HG02938 (cell line): ENCODE data around the gene TLR10.
"Not testable (repeated sequence)": the region's sequence is repeated elsewhere in the genome, so short reads cannot be mapped to it uniquely, and the experiment has no call there.

Source experiments
- ATAC-seq: cut with Tn5 transposase; IDR thresholded peaks from one replicate; pipeline ENCODE4 v1.9.1; 2021; ENCODE audit warnings: mild to moderate bottlenecking, moderate library complexity; ENCODE audit not compliant: unreplicated experiment

TLR10 gene

DNA sequence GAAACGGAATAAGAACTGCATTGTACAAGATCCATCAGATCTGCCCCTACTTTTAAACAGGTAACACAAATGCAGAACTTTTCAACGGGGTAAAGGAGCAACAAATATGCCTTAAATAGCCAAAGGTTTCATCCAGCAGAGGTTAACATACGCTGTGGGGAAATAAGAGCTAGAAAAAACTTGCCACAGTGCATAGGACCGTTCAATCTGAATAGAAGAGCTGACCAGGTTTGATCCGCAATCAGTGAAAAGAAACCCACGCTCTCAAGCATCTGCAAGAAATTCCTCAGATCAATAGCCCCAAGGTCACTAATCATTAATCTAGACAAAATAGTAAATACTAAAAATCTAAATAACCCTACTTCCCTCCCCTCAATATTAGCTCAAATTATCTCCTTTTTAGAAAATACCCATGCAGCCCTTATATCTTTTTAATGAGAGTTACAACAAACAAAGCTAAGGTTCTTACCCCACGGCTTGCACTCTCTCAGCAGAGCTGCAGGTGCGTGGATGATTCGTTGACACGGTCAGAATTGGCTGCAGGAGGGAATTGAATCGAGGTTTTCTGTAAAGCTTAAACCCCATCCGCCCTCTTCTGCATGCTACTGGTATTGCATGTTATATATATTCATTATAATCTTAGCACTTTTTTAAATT, at the start of gene TLR10:
Gene TLR10, minus strand, starts transcription at position 539 of the 657 bp plus-strand sequence. CDS start 7,400 bp downstream, outside the sequence.
- no peak for ATAC-seq

DNA sequence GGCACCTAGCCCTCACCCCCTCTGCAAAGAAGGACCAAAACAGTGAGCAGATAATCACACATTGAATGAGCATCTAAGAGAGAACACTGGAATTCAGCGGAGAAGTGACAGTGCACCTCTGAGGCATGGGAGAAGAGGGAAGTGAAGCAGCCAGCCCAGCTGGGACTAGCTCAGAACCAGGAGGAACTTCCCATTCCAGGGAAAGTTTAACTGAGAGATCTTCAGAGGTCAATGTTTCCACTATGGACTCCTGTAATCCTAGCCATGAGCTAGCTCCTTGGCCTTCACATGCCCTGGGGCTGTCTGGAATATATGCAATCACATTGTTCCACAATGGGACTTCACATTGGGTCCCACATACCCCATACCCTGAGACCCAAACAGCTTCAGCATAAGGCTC, 49.4 kb upstream of the TLR10 start:
- no peak for ATAC-seq

- no peak for ATAC-seq
Observed at GRCh38 chr4:38831653-38832052, 48.9 kb upstream of the TLR10 start.

- no peak for ATAC-seq
Observed at GRCh38 chr4:38829237-38829636, 46.4 kb upstream of the TLR10 start.

DNA sequence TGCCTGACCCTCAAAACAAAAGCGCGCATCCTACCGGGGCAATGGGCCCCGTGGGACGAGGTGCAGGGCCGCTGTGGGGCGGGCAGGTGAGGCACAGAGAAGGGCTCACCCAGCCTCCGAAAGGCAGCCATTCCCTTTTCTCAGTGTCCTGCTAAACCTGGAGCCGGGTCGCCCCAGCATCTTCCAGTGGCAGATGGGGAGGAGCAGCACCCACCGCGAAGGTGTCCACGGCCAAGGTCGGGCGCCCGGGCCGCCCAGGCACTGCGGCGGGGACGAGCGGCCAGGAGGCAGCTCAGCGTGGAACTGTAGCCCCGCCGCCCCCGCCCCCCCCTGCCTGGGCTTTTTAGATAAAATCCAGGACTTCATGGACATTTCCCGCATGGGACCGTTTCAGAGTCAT, 41.0 kb upstream of the TLR10 start:
- no peak for ATAC-seq

GRCh38 chr4:38822748-38823303, 40.0 kb upstream of the TLR10 start:
- no peak for ATAC-seq

- ATAC-seq: no peak
Observed at GRCh38 chr4:38821739-38822138, 38.9 kb upstream of the TLR10 start.

DNA sequence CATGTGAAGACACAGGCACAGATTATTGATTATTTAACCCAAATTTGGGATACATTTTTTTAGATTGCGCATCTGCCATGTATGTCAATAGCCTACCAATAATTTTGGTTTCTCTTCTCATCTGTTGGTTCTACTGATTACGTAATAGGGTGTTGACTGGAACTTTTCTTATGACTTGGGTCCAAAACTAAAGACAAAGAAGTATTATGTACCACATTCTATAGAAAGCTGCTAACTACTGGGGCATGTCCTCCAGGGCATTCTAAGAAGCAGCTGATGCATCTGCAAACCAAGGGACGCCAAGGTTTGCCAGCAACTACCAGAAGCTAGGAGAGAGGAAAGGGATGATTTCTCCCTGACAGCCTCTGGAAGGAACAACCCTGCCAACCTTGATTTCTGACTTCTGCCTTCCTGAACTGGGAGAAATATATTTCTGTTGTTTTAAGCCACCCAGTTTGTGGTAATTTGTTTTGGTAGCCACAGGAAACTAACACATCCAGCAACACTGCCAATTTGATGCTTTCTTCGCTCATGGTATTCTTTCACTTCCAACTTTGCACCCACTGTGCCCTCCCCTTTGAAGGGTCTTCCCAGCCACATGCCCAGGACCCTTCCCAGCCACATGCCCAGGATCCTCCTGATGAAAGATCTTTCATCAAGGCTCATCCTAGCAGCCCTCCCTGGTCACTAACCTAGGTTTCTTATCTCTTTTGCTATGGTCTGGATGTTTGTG, 37.7 kb upstream of the TLR10 start:
- peak; percentile 50 for ATAC-seq

DNA sequence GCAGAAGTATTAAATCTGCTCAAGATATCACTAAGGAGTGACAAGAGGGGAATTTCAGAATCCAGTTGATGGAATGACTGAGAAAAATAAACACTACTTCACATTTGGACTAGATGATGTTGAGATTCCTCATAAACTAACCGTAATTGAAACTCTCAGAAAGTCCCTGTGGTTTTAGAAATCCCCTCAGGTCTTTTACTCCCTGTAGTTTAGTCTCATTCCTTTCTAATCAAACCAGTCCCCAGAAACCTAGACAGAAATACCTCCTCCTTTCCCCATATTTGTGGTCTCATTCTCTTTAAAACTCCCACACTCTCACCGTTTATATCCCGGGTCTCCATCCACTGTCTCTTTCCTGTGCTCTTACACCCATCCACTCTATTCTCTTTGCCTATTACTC, 36.8 kb upstream of the TLR10 start:
- peak; percentile 14 for ATAC-seq

DNA sequence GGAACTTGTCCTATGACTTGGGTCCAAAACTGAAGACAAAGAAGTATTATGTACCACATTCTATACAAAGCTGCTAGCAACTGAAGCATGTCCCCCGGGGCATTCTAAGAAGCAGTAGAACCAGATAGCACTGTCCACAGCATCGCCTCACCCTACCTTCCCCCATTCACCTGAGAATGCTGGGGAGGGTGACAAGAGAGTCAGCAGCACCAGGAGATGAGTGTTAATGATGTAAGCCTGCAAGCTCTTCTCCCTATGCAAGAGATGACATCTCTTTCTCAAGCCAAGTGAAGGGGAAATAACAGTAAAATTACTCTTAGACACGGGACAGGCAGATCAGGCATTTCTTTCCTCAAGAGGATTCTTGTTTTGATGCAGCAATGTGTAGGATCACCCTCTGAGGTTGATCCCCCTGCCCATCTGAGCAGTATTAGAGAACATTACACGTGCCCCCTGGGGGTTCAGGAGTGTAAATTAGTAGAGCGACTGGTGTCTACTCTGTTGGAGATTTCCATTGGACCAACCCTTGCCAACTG, 35.7 kb upstream of the TLR10 start:
- no peak for ATAC-seq

- ATAC-seq: no peak
Observed at GRCh38 chr4:38815885-38816782, 33.3 kb upstream of the TLR10 start.

GRCh38 chr4:38814386-38814785, 31.6 kb upstream of the TLR10 start:
- ATAC-seq: no peak

DNA sequence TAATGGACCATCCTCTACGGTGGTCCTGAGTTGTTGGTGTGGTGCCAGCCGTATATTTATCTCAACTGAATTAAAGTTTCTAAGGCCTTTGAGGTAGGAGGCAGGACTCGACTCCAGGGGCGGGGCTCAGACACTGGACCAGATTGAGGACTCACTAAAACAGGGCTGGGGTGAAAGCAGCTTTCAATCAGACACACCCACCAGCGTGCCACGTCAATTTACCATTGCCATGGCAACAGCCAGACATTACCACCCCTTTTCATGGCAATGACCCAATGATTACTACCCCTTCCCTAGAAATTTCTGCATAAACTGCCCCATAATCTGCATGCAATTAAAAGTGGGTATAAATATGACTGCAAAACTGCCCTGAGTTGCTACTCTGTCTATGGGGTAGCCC, 28.5 kb upstream of the TLR10 start:
- no peak for ATAC-seq

DNA sequence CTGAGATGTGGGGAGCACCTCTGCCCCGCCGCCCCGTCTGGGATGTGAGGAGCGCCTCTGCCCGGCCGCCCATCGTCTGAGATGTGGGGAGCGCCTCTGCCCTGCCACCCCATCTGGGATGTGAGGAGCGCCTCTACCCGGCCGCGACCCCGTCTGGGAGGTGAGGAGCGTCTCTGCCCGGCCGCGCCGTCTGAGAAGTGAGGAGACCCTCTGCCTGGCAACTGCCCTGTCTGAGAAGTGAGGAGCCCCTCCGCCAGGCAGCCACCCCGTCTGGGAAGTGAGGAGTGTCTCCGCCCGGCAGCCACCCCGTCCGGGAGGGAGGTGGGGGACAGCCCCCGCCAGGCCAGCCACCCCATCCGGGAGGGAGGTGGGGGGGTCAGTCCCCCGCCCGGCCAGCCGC, 24.7 kb upstream of the TLR10 start:
- not testable (repeated sequence) for ATAC-seq

DNA sequence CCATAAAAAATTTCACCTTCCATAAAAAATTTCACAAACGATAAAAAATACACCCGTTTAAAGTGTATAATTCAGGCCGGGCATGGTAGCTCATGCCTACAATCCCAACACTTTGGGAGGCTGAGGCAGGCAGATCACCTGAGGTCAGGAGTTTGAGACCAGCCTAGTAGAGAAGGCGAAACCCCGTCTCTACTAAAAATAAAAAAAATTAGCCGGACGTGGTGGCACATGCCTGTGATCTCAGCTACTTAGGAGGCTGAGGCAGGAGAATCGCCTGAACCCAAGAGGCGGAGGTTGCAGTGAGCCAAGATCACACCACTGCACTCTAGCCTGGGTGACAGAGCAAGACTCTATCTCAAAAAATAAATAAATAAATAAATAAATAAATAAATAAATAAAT, 23.5 kb upstream of the TLR10 start:
- not testable (repeated sequence) for ATAC-seq

- peak; percentile 75 for ATAC-seq
Observed at GRCh38 chr4:38805530-38806145, 22.8 kb upstream of the TLR10 start.

DNA sequence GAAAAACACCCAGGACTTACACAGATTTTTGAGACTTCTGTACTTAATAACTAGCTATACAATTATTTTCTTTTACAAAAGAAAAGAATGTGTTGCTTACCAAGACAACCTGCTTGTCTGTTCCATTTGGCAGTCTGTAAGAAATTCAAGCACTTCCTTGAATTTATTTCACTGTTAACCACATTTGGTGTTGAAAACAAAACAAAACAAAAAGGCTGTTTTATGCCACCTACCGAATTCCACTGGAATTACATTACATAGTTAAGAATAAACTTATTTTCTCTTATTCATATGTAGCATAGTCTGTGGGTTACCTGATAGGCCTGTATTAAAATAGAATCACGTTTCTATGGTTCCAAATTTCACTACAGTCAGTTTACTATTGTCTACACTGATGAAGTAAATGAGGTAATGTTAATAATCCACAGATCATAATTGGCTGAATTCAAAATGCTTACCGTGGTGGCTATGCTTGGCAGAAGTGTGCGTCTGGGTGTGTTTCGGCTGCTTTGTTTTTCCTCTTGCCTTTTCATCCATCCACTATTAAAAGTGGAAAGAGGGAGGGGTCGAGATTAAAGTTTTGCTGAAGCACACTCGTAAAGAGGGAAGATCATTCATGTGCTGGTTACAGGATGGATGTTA, 22.0 kb upstream of the TLR10 start, which contains the start of gene TLR1:
Gene TLR1, minus strand, starts transcription at position 138 of the 642 bp plus-strand sequence. CDS start 5,960 bp downstream, outside the sequence.
- peak; percentile 33 for ATAC-seq

DNA sequence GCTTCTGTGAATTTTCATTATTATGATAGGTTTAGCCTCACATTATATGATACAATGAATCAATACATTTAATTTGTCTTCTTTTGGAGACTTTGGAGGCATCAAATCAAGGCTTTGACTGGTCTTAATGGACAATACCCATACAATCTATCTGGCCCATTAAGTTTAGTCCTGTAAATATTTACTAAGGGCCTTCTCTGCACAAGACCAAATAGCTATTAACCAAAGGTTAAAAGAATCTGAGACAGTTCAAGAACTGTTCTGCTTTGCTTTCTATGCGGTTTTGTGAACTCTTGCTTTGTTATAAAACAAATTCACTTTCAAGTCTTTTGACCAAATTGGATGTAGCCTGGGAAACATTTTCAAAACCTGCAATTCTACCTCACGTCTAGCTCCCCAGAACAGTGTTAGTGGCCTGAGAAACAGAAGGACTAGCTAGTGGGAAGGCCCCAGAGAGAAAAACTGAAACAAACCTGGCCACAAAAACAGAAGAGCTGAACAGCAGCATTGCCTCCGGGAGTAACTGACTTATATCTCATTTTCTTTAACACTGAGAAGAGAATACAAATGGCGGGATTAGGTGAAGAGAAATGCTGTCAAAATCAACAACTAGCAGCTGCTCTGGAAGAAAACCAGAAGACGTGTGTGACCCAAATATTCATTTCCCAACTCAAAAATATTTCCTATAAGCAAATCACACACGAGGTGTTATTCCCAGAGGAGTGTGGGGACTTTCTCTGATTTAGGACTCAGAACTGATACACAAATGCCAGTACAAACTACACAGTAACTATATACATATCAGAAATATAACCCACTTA, 21.3 kb upstream of the TLR10 start:
- peak; percentile 53 for ATAC-seq
